ENCODE results near the gene RIF1. TPM values are rescaled to one million over a fixed set of nuclear protein-coding genes. Genes with fewer than 3 reads are reported as not detected.

RIF1 gene
- total RNA-seq, 1 donor from 2014 or later, result 96.4 TPM

DNA sequence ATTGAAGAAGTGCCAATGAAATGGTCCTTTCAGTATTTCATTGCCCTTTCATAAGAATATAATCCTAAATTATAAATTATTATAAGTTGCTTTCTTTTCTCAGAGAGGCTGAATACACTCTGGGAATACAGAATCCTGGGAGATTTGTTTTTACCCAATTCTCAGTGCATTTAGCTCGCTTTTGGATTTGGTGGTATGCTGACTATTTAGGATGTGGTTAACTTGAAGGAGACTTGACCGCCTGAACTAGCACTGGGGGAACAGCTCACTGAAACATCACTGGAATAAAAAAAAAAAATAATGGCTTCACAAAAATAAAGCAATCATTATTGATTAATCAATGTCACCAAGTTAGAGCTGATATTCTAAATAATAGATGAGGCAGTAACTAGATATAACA, 42.1 kb upstream of the RIF1 start:
- TF ChIP-seq EZH2 (IDR thresholded peaks at IDR 0.05) (no peak), EZH2phosphoT487 (IDR thresholded peaks at IDR 0.05) (no peak)
- TF ChIP-seq, protein P1, sequence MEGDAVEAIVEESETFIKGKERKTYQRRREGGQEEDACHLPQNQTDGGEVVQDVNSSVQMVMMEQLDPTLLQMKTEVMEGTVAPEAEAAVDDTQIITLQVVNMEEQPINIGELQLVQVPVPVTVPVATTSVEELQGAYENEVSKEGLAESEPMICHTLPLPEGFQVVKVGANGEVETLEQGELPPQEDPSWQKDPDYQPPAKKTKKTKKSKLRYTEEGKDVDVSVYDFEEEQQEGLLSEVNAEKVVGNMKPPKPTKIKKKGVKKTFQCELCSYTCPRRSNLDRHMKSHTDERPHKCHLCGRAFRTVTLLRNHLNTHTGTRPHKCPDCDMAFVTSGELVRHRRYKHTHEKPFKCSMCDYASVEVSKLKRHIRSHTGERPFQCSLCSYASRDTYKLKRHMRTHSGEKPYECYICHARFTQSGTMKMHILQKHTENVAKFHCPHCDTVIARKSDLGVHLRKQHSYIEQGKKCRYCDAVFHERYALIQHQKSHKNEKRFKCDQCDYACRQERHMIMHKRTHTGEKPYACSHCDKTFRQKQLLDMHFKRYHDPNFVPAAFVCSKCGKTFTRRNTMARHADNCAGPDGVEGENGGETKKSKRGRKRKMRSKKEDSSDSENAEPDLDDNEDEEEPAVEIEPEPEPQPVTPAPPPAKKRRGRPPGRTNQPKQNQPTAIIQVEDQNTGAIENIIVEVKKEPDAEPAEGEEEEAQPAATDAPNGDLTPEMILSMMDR (IDR thresholded peaks at IDR 0.05), result no peak
- DNase-seq (ENCODE audit: low spot score), result no peak
- Mint-ChIP-seq H3K27ac (no peak overlapping the region), H3K36me3 (no peaks in the 10 kb centered on the region), H3K27me3 (ENCODE audit: insufficient read depth, low read depth) (peaks cover 3% of the 10 kb centered on the region), H3K4me3 (no peak overlapping the region), H3K4me1 (no peaks in the 10 kb centered on the region), H3K9me3 (no peaks in the 10 kb centered on the region)
- Histone ChIP-seq H3K36me3 (no peaks in the 10 kb centered on the region), H3K27me3 (no peaks in the 10 kb centered on the region), H3K4me3 (no peak overlapping the region), H3K4me2 (no peak overlapping the region), H3K9me3 (ENCODE audit: low read depth) (no peaks in the 10 kb centered on the region), H2AFZ (replicated peaks) (no peak overlapping the region), H3K79me2 (ENCODE audit: low read depth) (no peaks in the 10 kb centered on the region), H3K27ac (no peak overlapping the region), H3K4me1 (no peaks in the 10 kb centered on the region), H4K20me1 (ENCODE audit: low read depth) (no peaks in the 10 kb centered on the region), H3F3A (ENCODE audit: low read depth) (no peaks in the 10 kb centered on the region), H3K9ac (no peak overlapping the region)

DNA sequence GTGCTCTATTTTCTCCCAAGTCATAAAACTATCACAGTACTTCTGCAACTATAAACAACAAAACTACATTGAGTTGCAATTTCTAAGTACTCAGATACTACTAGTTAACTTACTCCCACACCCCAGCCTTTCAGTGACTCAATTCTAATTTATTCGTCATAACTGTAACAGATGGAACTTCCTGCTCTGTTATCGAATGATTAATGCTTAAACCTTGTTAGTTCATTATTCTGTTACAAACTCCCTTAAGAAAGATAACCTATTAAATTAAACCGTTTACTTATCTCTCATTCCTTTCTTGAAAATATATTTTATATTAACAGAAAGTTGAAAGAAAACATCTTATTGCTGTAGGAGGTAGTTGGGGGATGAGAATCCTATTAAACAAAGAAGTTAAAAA, 35.3 kb upstream of the RIF1 start:
- H3K4me1 ChIP-seq, result no peaks in the 10 kb centered on the region
- H3K9me3 ChIP-seq (ENCODE audit: low read depth), result no peaks in the 10 kb centered on the region
- Mint-ChIP-seq H3K4me1 (peaks cover 9% of the 10 kb centered on the region), H3K9me3 (no peaks in the 10 kb centered on the region), H3K27me3 (ENCODE audit: insufficient read depth, low read depth) (peaks cover 3% of the 10 kb centered on the region), H3K4me3 (no peak overlapping the region), H3K27ac (no peak overlapping the region), H3K36me3 (no peaks in the 10 kb centered on the region)
- no peaks in the 10 kb centered on the region for H3K36me3 ChIP-seq
- H2AFZ ChIP-seq (replicated peaks), result no peak overlapping the region
- H3F3A ChIP-seq (ENCODE audit: low read depth), result no peaks in the 10 kb centered on the region
- no peaks in the 10 kb centered on the region for H4K20me1 ChIP-seq (ENCODE audit: low read depth)
- no peak overlapping the region for H3K4me2 ChIP-seq
- DNase-seq (ENCODE audit: low spot score), result no peak
- H3K4me3 ChIP-seq, result no peak overlapping the region
- TF ChIP-seq EZH2 (IDR thresholded peaks at IDR 0.05) (no peak), EZH2phosphoT487 (IDR thresholded peaks at IDR 0.05) (no peak)
- TF ChIP-seq, protein P1 (IDR thresholded peaks at IDR 0.05), result no peak
- H3K27me3 ChIP-seq, result no peaks in the 10 kb centered on the region
- no peak overlapping the region for H3K27ac ChIP-seq
- H3K9ac ChIP-seq, result no peak overlapping the region
- no peaks in the 10 kb centered on the region for H3K79me2 ChIP-seq (ENCODE audit: low read depth)

GRCh38 chr2:151379169-151379568, 30.5 kb upstream of the RIF1 start:
- no peak overlapping the region for H2AFZ ChIP-seq (replicated peaks)
- no peaks in the 10 kb centered on the region for H3K9me3 ChIP-seq (ENCODE audit: low read depth)
- no peaks in the 10 kb centered on the region for H3K9me3 Mint-ChIP-seq
- no peaks in the 10 kb centered on the region for H3K27me3 ChIP-seq
- H3K4me1 ChIP-seq, result no peaks in the 10 kb centered on the region
- no peaks in the 10 kb centered on the region for H3F3A ChIP-seq (ENCODE audit: low read depth)
- no peak overlapping the region for H3K4me3 ChIP-seq
- no peak for TF ChIP-seq EZH2phosphoT487 (IDR thresholded peaks at IDR 0.05)
- TF ChIP-seq, protein P1 (IDR thresholded peaks at IDR 0.05), result no peak
- no peak for TF ChIP-seq EZH2 (IDR thresholded peaks at IDR 0.05)
- H3K9ac ChIP-seq, result no peak overlapping the region
- no peak overlapping the region for H3K4me3 Mint-ChIP-seq
- no peak overlapping the region for H3K27ac Mint-ChIP-seq
- peaks cover 2% of the 10 kb centered on the region for H3K27me3 Mint-ChIP-seq (ENCODE audit: insufficient read depth, low read depth)
- H4K20me1 ChIP-seq (ENCODE audit: low read depth), result no peaks in the 10 kb centered on the region
- peaks cover 3% of the 10 kb centered on the region for H3K4me1 Mint-ChIP-seq
- no peaks in the 10 kb centered on the region for H3K36me3 Mint-ChIP-seq
- no peaks in the 10 kb centered on the region for H3K36me3 ChIP-seq
- DNase-seq (ENCODE audit: low spot score), result no peak
- no peaks in the 10 kb centered on the region for H3K79me2 ChIP-seq (ENCODE audit: low read depth)
- no peak overlapping the region for H3K4me2 ChIP-seq
- no peak overlapping the region for H3K27ac ChIP-seq
